Gastroesophageal sphincter (tissue), 4 donors: Measurements from ENCODE around the gene CFAP100. TPM values are rescaled to one million over a fixed set of nuclear protein-coding genes. Genes with fewer than 3 reads are reported as not detected.

Experiments
- ATAC-seq: fragments of 150-250 bp; one replicate; pipeline ENCODE4 v1.9.1; 2016; ENCODE audit warnings: mild to moderate bottlenecking, moderate library complexity
- H3K27ac ChIP-seq, 4 donors: fragments of 200-600 bp; sonication (generic) in 3 of 4; 1 replicate in 3 of 4; 2 replicates in 1 of 4; pipeline ENCODE4 v1.5.1; 2016 to 2019
- H3K27me3 ChIP-seq: fragments of 200-600 bp; sonication (generic); one replicate; pipeline ENCODE4 v1.5.1; 2019
- H3K36me3 ChIP-seq, 2 donors: fragments of 200-600 bp; sonication (generic); one replicate each; pipeline ENCODE4 v1.5.1; 2019; ENCODE audit warnings: control low read depth in 1 of 2
- H3K4me1 ChIP-seq, 3 donors: fragments of 200-600 bp; sonication (generic); 1 replicate in 2 of 3; 2 replicates in 1 of 3; pipeline ENCODE4 v1.5.1; 2016 to 2019; ENCODE audit warnings: control low read depth in 2 of 3
- H3K4me3 ChIP-seq, 2 donors: fragments of 200-600 bp; sonication (generic); one replicate each; pipeline ENCODE4 v1.5.1; 2019; ENCODE audit warnings: mild to moderate bottlenecking in 1 of 2, moderate library complexity in 1 of 2
- H3K9me3 ChIP-seq, 3 donors: fragments of 200-600 bp; sonication (generic); one replicate each; pipeline ENCODE4 v1.5.1; 2017 to 2019; ENCODE audit warnings: control low read depth in 2 of 3
- CTCF ChIP-seq, 4 experiments: fragments of 200-600 bp in 2 of 4; fragments of 450-650 bp in 2 of 4; sonication (generic) in 1 of 4; IDR thresholded peaks; one replicate each; pipeline ENCODE4 v1.5.1; 2017 to 2019; ENCODE audit warnings: antibody characterized with exemption in 4 of 4, mild to moderate bottlenecking in 2 of 4, moderate library complexity in 2 of 4
- EP300 ChIP-seq: sonication (generic); formaldehyde crosslinking; IDR thresholded peaks from one replicate; pipeline ENCODE4 v1.6.1; 2017; ENCODE audit warnings: antibody characterized with exemption, mild to moderate bottlenecking
- POLR2A ChIP-seq, 2 donors: fragments of 450-650 bp; IDR thresholded peaks; one replicate each; pipeline ENCODE4 v1.6.1; 2017; ENCODE audit warnings: antibody characterized with exemption in 2 of 2, mild to moderate bottlenecking in 2 of 2, moderate library complexity in 1 of 2
- POLR2AphosphoS5 ChIP-seq: sonication (generic); formaldehyde crosslinking; IDR thresholded peaks from one replicate; pipeline ENCODE4 v1.6.1; 2017; ENCODE audit warnings: antibody characterized with exemption
- WGBS, 2 donors: methylation state at CpG; one replicate each; pipeline ENCODE4 v1.1.5; 2018; ENCODE audit warnings: low coverage in 1 of 2; 5-methylcytosine and 5-hydroxymethylcytosine counted together
- total RNA-seq, 4 donors: library from RNA; depleted of rRNA; stranded (reverse); fragments of >200 nt; gene quantifications; one replicate each; pipeline ENCODE4 v1.1.0, GENCODE V29; 2016

CFAP100 gene
- total RNA-seq, 4 donors from 2014 or later: not detected

DNA sequence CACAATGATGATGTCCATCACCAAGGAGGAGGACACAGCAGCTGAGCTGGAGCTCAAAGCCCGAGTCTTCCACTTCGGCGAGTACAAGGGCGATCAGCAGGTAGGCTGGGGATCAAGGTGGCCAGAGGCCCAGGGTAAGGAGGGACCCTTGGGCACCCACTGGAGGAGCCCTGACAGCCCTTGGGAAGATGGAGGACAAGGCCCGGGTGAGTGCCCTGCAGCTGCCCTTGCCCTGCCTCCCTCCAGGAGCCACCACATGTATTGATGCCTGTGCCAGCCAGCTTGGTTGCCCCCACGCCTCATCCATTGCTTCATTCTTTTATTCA is 38.4 kb downstream of the CFAP100 start:
- no peak overlapping the region for H3K27ac ChIP-seq
- H3K9me3 ChIP-seq: peaks cover 0 to 14% (median 0%) of the 10 kb centered on the region in 3 donors
- no peak overlapping the region for H3K4me3 ChIP-seq
- whole genome bisulfite sequencing, 2 donors: 80% methylated on average over 1 of the region's 6 CpGs; no CpG with 5 or more reads in 1 of the 2 donors
- H3K36me3 ChIP-seq: peaks cover 0 to 47% of the 10 kb centered on the region in 2 donors
- no peaks in the 10 kb centered on the region for H3K27me3 ChIP-seq
- TF ChIP-seq CTCF (IDR thresholded peaks at IDR 0.05): no peak
- no peak for TF ChIP-seq EP300
- no peak for TF ChIP-seq POLR2A (IDR thresholded peaks at IDR 0.05)
- no peak for TF ChIP-seq POLR2AphosphoS5
- ATAC-seq: no peak
- no peaks in the 10 kb centered on the region for H3K4me1 ChIP-seq

DNA sequence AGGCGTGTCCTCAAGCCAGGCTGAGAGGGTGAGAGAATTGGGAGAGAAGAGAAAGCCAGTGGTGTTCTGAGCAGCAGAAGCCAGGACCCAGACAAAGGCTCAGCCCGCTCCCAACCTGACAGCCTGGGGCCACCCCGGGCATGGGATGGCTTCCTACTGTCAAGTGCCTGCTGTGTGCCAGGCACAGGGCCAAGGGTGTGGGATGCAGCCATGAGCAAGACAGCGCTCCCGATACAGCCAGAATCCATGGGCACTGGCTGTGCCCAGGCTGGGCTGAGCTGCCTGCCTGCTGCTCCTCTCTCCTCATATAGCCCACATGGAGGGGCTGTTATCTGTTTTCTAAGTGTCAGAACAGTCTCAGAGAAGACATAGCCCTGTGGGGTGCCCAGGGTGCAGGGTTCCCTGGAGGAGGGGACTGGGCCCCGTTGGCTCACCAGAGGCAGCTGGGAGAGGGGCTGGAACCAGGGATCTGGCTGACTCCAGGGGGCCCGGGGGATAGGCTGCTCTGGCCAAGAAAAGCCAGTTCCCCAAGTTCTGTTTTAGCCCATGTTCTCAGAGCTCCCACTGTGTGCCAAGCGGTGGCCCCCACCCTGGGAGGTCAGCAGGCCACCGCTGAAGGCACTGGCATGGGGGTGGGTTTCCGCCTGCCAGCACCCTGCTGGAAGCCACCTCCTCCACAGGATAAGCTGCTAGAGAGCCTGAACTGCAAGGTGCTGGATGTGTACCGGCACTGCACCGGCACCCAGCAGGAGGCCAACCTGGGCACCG is 39.0 kb downstream of the CFAP100 start:
- no peak overlapping the region for H3K4me3 ChIP-seq
- 94% methylated on average over 6 of the region's 13 CpGs; no CpG with 5 or more reads in 1 of the 2 donors for WGBS, 2 donors
- H3K27ac ChIP-seq: no peak overlapping the region
- peaks cover 0 to 53% of the 10 kb centered on the region in 2 donors for H3K36me3 ChIP-seq
- TF ChIP-seq CTCF (IDR thresholded peaks at IDR 0.05) (no peak), POLR2A (IDR thresholded peaks at IDR 0.05) (no peak), EP300 (no peak), POLR2AphosphoS5 (no peak)
- H3K27me3 ChIP-seq: no peaks in the 10 kb centered on the region
- no peak for ATAC-seq
- no peaks in the 10 kb centered on the region for H3K4me1 ChIP-seq
- H3K9me3 ChIP-seq: peaks cover 0 to 9% (median 0%) of the 10 kb centered on the region in 3 donors

DNA sequence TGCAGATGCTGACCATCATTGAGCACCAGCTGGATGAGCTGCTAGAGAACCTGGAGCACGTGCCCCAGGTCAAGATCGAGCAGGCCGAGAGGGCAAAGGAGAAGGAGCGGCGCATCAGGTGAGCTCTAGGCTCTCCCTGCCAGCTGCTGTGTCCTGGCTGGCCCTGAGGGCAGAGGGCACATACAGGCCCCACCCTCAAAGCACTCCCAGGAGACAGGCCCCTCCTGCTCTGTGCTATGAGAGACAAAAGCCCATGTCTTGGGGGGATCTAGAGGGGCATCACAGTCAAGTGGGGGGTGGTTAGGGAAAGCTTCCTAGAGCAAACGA is 39.5 kb downstream of the CFAP100 start:
- Histone ChIP-seq H3K4me3 (no peak overlapping the region), H3K36me3 (peaks cover 0 to 58% of the 10 kb centered on the region in 2 donors), H3K27ac (no peak overlapping the region), H3K4me1 (no peaks in the 10 kb centered on the region), H3K9me3 (peaks cover 0 to 7% (median 0%) of the 10 kb centered on the region in 3 donors), H3K27me3 (no peaks in the 10 kb centered on the region)
- WGBS, 2 donors: 94% methylated on average over 5 of the region's 6 CpGs; no CpG with 5 or more reads in 1 of the 2 donors
- no peak for ATAC-seq
- TF ChIP-seq CTCF (IDR thresholded peaks at IDR 0.05) (no peak), POLR2AphosphoS5 (no peak), EP300 (no peak), POLR2A (IDR thresholded peaks at IDR 0.05) (no peak)

- WGBS, 2 donors: 67 to 90% methylated on average over 2 of the region's 8 CpGs
- H3K36me3 ChIP-seq: peaks cover 0 to 66% of the 10 kb centered on the region in 2 donors
Measured at GRCh38 chr3:126434931-126435411, 40.3 kb downstream of the CFAP100 start.

More at GRCh38 chr3:126434931-126435411, 40.3 kb downstream of the CFAP100 start:
- no peak for TF ChIP-seq CTCF (IDR thresholded peaks at IDR 0.05)
- TF ChIP-seq EP300: no peak
- TF ChIP-seq POLR2AphosphoS5: no peak
- TF ChIP-seq POLR2A (IDR thresholded peaks at IDR 0.05): no peak
- H3K27me3 ChIP-seq: no peaks in the 10 kb centered on the region
- H3K9me3 ChIP-seq: peaks cover 0 to 7% (median 0%) of the 10 kb centered on the region in 3 donors
- H3K27ac ChIP-seq: no peak overlapping the region
- ATAC-seq: no peak
- no peak overlapping the region for H3K4me3 ChIP-seq
- no peaks in the 10 kb centered on the region for H3K4me1 ChIP-seq
